WERI-Rb-1 (cell line): ENCODE data around the gene NPRL2.

Experiments used
- DNase-seq: peaks from one replicate; pipeline ENCODE4 v3.0.0-alpha.2; 2020
- H3K27ac ChIP-seq: fragments of 250-450 bp; sonication (Bioruptor Pico); 2 replicates; pipeline ENCODE4 v1.5.1; 2020; ENCODE audit warnings: mild to moderate bottlenecking, moderate library complexity
- H3K27me3 ChIP-seq: fragments of 250-450 bp; sonication (Bioruptor Pico); 2 replicates; pipeline ENCODE4 v1.5.1; 2021; ENCODE audit warnings: mild to moderate bottlenecking, low read depth, moderate library complexity; ENCODE audit not compliant: insufficient read depth, severe bottlenecking
- H3K36me3 ChIP-seq: fragments of 250-450 bp; sonication (Bioruptor Pico); 2 replicates; pipeline ENCODE4 v1.5.1; 2020; ENCODE audit warnings: mild to moderate bottlenecking, moderate library complexity
- H3K4me3 ChIP-seq: 2 replicates; pipeline ENCODE4 v1.5.1; 2011; ENCODE audit warnings: low read depth, mild to moderate bottlenecking, control low read depth, low read length
- H3K9me3 ChIP-seq: fragments of 250-450 bp; sonication (Bioruptor Pico); 2 replicates; pipeline ENCODE4 v1.5.1; 2021; ENCODE audit warnings: mild to moderate bottlenecking, moderate library complexity; ENCODE audit not compliant: severe bottlenecking
- CTCF ChIP-seq: IDR thresholded peaks from 2 replicates; pipeline ENCODE4 v1.5.1; 2011; ENCODE audit warnings: low read depth, mild to moderate bottlenecking, control low read depth, inconsistent platforms, low read length

NPRL2 gene

DNA sequence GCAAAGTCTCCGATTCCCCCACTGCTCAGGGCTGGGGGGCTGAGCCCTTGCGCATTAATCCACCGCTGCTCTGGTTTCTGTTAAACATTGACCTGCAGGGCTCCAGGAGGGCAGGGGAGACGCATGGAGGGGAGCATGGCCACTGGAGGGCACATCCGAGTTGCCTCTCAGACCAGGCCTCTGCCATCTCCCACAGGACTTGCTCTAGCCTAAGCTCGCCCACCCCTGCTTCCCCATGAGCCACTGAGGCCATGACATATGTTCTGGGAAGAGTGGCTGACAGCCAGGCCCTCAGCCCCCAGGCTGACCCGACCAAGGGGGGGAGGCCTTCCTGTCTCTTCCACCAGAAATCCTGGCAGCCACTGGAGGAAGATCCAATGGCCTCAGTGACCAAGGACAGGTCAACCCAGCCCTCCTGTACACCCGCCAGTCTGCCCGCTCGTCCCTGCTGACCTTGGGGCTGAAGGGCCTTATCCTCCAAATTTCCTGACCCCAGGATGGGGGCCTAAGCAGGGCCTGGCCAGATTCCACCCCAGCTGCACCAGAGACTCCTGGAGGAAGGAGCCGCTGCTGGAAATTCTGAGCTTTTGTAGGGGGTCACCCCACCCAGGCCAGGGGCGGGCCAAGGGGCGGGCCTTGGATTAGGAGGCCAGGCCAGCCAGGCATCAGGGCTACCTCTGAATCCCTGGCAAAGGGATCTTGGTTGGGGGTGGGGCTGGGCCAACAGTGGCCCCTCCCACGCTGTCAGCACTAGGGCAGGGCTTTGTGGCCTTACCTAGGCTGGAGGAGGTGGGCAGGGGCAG, 47.4 kb downstream of the NPRL2 start, which contains the start of gene HYAL1:
TSS of gene HYAL1 (minus strand) at position 562 of the 803 bp plus-strand sequence. CDS start 618 bp downstream, outside the sequence.
- peak within 1 kb of the TSS; percentile 35 for H3K4me3 ChIP-seq
- TF ChIP-seq CTCF, result peak; percentile 56
- no peaks in the 10 kb centered on the region for H3K36me3 ChIP-seq
- H3K27ac ChIP-seq, result peak within 1 kb of the TSS; percentile 80
- peak; percentile 94 for DNase-seq
- H3K9me3 ChIP-seq, result peaks cover 7% of the 10 kb centered on the region
- no peaks in the 10 kb centered on the region for H3K27me3 ChIP-seq

- TF ChIP-seq CTCF, result no peak
- Histone ChIP-seq H3K9me3 (peaks cover 3% of the 10 kb centered on the region), H3K4me3 (0 out of 2 replicates have a peak overlapping the region, but pooled peaks have one; percentile 35), H3K36me3 (no peaks in the 10 kb centered on the region), H3K27ac (peak overlapping the region; percentile 80), H3K27me3 (no peaks in the 10 kb centered on the region)
- DNase-seq, result no peak
These were observed 48.2 kb downstream of the NPRL2 start for GRCh38 chr3:50302095-50303012.

DNA sequence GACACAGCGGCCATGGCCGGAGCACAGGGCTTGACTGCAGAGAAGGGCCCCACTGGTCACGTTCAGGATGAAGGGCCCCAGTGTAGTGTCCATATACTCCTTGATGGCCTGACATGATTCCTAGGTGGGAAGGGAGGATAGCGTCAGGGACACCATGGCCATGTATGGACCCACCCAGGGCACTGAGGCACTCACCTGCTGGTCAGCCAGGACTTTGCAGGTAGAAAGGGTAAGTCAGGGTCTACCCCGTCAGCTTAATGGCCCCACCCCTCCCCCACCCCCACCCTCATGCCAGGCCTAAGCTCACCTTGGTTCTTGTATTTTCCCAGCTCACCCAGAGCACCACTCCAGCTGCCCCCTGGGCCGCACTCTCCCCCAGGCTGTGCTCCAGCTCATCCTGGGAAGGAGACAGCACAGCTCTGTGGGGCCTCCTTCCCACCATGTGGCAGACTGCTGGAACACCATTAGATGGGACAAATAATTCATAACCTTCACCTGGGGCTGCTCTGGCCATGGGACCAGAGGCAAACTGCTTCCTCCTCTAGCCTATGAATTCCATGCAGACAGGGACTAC, 49.8 kb downstream of the NPRL2 start:
- Histone ChIP-seq H3K9me3 (no peaks in the 10 kb centered on the region), H3K27me3 (no peaks in the 10 kb centered on the region), H3K4me3 (no peak overlapping the region), H3K36me3 (no peaks in the 10 kb centered on the region), H3K27ac (no peak overlapping the region)
- TF ChIP-seq CTCF, result no peak
- no peak for DNase-seq

DNA sequence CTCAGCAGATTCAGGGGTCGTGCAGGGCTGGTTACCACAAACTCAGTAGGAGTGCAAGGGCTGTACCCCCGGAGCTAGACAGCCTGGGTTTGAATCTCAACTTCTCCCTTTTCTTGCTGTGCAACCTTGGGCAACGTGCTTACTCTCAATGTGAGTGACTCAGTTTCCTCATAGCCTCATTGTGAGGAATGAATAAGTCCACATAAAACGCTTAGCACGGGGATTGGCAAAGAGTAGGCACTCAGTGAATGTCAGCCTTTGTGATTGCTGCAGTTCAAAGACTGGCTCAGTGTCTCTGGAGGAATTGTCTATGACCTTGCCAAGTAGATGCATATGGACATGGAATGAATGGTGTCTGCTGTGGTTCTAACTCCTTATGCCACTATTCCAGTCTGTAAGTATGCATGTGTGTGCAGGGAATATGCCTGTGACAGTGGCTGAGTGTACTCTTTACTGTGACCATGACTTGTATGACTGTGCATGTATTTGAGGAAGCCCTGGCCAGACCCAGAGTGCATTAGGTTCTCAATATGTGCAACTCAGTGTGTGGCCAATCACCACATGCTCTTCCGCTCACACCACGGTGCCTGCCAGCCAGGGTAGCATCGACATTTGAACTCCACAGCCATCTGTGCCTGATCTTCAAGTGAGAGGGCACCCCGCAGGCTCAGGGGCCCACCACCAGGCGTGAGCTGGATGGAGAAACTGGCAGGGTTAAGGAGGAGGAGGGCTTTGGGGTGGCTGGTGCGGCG, 50.5 kb downstream of the NPRL2 start:
- peak overlapping the region; percentile 73 for H3K27ac ChIP-seq
- DNase-seq, result no peak
- H3K9me3 ChIP-seq, result no peaks in the 10 kb centered on the region
- no peaks in the 10 kb centered on the region for H3K27me3 ChIP-seq
- no peak for TF ChIP-seq CTCF
- H3K4me3 ChIP-seq, result peak overlapping the region; percentile 86
- no peaks in the 10 kb centered on the region for H3K36me3 ChIP-seq

DNA sequence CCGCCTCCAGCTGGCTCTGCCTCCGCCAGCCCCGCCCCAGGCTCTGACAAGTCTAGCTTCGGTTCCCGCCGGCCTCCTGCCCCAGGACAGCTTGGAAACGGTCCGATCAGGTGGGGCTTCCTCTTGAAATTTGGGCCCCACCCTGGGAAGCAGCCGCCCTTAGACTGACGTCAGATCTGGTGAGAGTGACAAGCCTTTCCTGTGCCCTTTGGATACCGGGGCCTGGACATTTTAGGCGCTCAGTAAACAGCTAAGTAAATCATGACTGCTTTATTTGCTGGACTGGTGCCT, 51.0 kb downstream of the NPRL2 start:
- TF ChIP-seq CTCF, result no peak
- DNase-seq, result no peak
- Histone ChIP-seq H3K4me3 (peak overlapping the region; percentile 86), H3K36me3 (no peaks in the 10 kb centered on the region), H3K9me3 (no peaks in the 10 kb centered on the region), H3K27ac (peak overlapping the region; percentile 73), H3K27me3 (no peaks in the 10 kb centered on the region)
